Islet of Langerhans (tissue), 1 donor: ENCODE measurements around the gene ZNRF3.
"Not testable (repeated sequence)": the region's sequence is repeated elsewhere in the genome, so short reads cannot be mapped to it uniquely, and the experiment has no call there.

Experiments
- FAIRE-seq: peaks from one replicate; lab custom pipeline; 2011; peaks lifted over from hg19 to GRCh38; lab: Jason Lieb, UNC

Gene ZNRF3

GRCh38 chr22:28908810-28909209, 25.4 kb downstream of the ZNRF3 start:
- FAIRE-seq = not testable (repeated sequence)

GRCh38 chr22:28909375-28909774, 26.0 kb downstream of the ZNRF3 start:
- no peak for FAIRE-seq

- FAIRE-seq = no peak
Measured at GRCh38 chr22:28910569-28911303, 27.4 kb downstream of the ZNRF3 start.

- FAIRE-seq = no peak
Measured at GRCh38 chr22:28911304-28911690, 27.9 kb downstream of the ZNRF3 start.

- FAIRE-seq = no peak
Measured at GRCh38 chr22:28911777-28912669, 28.7 kb downstream of the ZNRF3 start.

- no peak for FAIRE-seq
Measured at GRCh38 chr22:28914201-28914600, 30.8 kb downstream of the ZNRF3 start.

- no peak for FAIRE-seq
Measured at GRCh38 chr22:28915969-28916368, 32.6 kb downstream of the ZNRF3 start.

GRCh38 chr22:28917747-28918549, 34.6 kb downstream of the ZNRF3 start:
- FAIRE-seq = no peak

GRCh38 chr22:28918550-28919271, 35.3 kb downstream of the ZNRF3 start:
- no peak for FAIRE-seq

- FAIRE-seq = no peak
Measured at GRCh38 chr22:28920757-28921584, 37.6 kb downstream of the ZNRF3 start.

GRCh38 chr22:28921585-28921879, 38.2 kb downstream of the ZNRF3 start:
- FAIRE-seq = no peak

- no peak for FAIRE-seq
Measured at GRCh38 chr22:28922540-28923244, 39.3 kb downstream of the ZNRF3 start.

- FAIRE-seq = peak; percentile 80
Measured at GRCh38 chr22:28923826-28924732, 40.7 kb downstream of the ZNRF3 start.

- no peak for FAIRE-seq
Measured at GRCh38 chr22:28925916-28926315, 42.5 kb downstream of the ZNRF3 start.

GRCh38 chr22:28927630-28928029, 44.3 kb downstream of the ZNRF3 start:
- FAIRE-seq = no peak

- no peak for FAIRE-seq
Measured at GRCh38 chr22:28929197-28929596, 45.8 kb downstream of the ZNRF3 start.

- no peak for FAIRE-seq
Measured at GRCh38 chr22:28930357-28931007, 47.1 kb downstream of the ZNRF3 start.

GRCh38 chr22:28931844-28932567, 48.6 kb downstream of the ZNRF3 start:
- no peak for FAIRE-seq
